NCI-H1105 (cell line): ENCODE measurements around the gene LDLR.
"Not testable (repeated sequence)": the region's sequence is repeated elsewhere in the genome, so short reads cannot be mapped to it uniquely, and the experiment has no call there.

ENCODE experiments used
- DNase-seq: peaks from one replicate; lab custom pipeline; 2025; lab: John Stamatoyannopoulos, UW

The LDLR gene

DNA sequence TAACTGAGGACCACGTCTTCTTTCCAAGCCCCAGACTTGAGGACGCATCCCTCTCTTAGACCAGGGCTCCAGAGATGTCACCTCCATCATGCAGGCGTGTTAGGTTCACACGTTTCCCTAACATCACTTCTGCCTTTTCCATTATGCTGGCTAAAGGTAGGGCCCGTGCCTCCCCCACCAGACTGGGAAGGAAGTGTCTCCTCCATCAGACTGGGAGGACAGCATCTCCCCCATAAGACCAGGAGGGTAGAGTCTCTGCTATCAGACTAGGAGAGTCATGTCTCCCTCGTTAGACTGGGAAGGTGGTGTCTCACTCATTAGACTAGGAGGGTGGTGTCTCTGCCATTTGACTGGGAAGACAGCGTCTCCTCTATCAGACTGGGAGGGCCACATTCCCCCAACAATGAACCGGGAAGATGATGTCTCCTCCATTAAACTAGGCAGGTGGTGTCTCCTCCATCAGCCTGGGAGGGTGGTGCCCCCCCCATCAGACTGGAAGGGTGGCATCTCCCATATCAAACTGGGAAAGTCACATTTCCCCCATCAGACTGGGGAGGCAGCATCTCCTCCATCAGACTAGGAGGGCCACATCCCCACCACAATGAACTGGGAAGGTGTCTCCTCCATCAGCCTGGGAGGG, 84.4 kb downstream of the LDLR start:
- no peak for DNase-seq

DNA sequence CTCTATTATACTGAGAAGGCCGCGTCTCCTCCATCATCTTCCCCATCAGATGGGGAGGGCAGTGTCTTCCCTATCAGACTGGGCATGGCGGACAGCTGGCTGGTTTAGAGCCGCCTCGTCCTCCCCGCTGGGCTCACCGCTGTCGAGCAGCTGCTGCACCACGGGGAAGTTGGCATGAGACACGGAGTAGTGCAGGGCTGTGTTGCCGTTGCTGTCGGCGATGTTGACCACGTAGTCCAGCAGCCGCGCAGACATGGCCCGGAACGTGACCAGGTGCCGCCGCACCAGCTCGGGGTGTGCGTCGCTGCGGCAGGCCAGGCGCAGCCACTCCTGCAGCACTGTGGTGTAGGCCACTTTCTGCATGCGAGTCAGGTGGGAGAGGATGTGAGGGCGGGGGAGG, 85.1 kb downstream of the LDLR start:
- no peak for DNase-seq

DNA sequence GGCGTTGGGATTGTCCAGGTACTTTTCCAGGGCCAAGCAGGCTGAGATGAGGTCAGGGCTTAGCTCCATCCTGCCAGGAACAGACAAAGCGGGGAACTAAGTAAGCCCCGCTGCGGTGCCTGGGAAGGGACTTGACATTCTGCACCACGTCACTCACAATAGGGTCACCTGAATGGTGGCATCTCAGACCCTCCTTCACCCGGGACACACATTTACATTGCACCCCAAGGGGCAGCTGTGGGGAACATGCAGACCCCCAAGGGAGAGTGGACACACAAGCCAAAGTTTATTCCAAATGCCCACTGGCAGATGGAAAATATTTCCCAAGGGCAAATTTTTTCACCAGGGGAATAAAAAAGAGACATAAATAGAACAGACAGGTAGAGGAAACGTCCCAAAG, 86.7 kb downstream of the LDLR start:
- no peak for DNase-seq

DNA sequence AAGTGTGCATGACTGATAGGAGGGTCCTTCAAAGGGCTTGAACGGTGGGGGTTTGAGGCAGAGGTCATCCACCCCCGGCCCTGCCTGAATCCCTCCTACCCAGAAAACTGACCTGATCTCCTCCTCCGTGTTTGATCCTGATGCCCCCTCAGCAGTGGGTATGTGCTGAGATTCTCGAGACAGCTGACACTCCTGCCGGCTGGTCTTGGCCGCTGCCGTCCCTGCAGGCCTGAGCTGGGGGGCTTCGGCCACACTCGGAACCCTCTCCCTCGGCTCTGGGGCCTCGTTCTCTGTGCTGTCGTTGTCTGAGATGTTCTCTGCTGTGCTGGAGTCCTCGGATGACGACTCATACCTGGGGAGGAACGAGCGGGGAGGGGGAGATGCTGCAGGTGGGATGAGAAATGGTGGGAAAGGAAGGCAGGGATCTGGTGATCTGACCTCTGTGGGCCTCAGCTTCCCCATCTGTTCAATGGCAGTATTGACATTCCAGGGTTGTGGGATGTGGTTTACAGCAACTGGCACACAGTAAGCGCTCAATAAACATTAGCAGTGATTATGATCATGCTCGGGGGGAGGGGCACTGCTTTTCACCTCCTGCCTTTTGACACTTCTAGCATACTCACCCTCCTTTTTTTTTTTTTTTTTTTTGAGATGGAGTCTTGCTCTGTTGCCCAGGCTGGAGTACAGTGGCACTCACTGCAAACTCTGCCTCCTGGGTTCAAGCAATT, 87.4 kb downstream of the LDLR start:
- no peak for DNase-seq

DNA sequence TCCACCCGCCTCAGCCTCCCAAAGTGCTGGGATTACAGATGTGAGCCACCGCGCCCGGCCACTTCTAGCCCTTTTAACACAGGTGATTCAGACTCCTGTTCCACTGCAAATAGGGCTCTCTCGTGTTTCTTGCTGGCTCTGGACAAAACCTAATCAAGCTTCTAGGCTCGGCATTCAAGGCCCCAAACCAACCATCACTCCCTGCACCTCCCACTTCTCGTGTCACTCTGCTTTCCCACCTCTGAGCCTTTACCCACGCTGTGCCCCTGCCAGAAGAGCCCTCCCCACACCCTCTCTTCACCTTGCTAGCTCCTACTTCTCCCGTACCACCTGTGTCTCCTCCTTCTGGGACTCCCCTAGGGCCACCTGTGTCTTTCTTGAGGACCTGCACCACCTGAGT, 88.3 kb downstream of the LDLR start:
- no peak for DNase-seq

DNA sequence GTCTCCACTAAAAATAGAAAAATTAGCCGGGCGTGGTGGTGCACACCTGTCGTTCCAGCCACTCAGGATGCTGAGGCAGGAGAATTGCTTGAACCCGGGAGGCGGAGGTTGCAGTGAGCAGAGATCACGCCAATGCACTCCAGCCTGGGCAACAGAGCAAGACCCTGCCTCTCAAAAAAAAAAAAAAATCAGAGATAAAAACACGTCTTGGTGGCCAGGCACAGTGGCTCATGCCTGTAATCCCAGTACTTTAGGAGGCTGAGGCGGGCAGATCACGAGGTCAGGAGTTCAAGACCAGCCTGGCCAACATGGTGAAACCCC, 89.8 kb downstream of the LDLR start:
- not testable (repeated sequence) for DNase-seq

DNA sequence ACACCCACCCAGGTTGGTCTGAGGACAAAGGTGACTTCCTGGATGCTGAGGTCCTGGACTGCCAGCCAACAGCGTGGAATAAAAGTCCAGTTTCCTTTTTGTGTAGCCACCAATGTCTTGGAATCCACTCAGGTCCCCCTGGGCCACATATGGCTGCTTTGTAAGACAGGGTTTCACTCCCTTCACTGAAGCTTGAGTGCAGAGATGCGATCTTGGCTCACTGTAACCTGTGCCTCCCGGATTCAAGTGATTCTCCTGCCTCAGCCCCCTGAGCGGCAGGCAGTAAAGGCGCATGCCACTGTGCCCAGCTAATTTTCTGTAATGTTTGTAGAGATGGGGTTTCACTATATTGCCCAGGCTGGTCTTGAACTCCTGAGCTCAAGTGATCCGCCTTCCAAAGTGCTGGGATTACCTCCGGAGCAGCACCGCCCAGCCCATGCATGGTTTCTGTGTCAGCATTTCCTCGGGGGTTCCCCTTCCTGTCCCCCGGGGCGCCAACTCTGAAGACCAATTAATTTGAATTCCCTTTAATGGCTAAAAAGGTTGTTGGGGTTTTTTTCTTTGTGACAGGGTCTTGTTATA, 90.5 kb downstream of the LDLR start:
- no peak for DNase-seq

DNA sequence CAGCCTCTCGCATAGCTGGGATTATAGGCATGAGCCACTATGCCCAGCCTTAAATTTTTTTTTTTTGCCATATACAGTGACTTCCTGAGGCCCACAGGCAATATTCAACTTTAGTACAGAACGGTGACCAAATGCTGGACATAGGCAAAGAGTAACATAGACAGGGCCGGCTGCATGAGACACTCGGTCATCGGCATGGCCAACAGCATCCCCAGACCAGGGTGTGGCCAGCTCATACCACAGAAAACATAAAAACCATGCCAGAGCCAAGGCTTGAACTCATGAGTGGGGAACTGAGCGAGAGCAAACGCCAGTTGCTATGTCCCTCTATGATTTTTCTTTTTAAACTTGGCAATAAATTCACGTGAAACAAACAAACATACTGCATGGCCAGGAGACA, 91.1 kb downstream of the LDLR start:
- DNase-seq, result no peak

DNA sequence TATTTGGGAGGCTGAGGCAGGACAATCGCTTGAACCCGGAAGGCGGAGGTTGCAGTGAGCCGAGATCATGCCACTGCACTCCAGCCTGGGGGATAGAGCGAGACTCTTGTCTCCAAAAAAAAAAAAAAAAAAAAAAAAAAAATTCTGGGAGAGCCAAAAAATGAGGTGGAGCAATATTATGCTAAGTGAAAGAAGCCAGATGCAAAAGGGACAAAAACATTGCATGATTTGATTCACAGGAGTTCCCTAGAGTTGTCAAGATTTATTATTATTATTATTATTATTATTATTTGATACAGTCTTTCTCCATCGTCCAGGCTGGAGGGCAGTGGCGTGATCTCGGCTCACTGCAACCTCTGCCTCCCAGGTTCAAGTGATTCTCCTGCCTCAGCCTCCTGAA, 91.7 kb downstream of the LDLR start:
- DNase-seq, result not testable (repeated sequence)

DNA sequence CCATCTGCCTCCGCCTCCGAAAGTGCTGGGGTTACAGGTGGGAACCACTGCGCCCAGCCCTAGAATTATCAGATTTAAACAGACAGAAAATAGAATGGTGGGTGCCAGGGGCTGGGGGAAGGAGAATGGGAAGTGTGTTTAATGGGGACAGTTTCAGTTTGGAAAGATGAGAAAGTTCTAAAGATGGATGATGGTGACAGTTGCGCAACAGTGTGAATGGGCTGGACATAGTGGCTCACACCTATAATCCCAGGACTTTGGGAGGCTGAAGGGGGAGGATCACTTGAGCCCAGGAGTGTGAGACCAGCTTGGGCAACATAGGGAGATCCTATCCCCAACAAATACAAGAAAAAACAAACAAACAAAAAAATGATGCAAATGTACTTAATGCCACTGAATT, 92.2 kb downstream of the LDLR start:
- no peak for DNase-seq
